SW 1271 (cell line): ENCODE measurements around the gene SEPTIN10.
"Not testable (repeated sequence)": the region's sequence is repeated elsewhere in the genome, so short reads cannot be mapped to it uniquely, and the experiment has no call there.

Experiments
- DNase-seq, 2 experiments: peaks; one replicate each; lab custom pipeline; 2025; lab: John Stamatoyannopoulos, UW

Gene SEPTIN10

GRCh38 chr2:109545828-109546713 lies 67.7 kb downstream of the SEPTIN10 start:
- no peak for DNase-seq

GRCh38 chr2:109542384-109542783 lies 71.4 kb downstream of the SEPTIN10 start:
- DNase-seq = no peak

DNA sequence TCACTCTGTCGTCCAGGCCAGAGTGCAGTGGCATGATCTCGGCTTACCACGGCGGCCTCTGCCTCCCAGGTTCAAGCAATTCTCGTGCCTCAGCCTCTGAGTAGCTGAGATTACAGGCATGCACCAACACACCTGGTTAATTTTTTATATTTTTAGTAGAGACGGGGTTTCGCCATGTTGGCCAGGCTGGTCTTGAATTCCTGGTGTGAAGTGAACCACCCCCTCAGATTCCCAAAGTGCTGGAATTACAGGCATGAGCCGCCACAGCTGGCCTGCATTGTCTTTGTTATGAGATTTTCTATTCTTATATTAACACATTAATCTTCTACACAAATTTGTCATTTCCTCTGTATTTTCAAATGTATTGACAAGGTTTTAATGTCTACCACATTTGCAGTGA lies 75.2 kb downstream of the SEPTIN10 start:
- DNase-seq = no peak

DNA sequence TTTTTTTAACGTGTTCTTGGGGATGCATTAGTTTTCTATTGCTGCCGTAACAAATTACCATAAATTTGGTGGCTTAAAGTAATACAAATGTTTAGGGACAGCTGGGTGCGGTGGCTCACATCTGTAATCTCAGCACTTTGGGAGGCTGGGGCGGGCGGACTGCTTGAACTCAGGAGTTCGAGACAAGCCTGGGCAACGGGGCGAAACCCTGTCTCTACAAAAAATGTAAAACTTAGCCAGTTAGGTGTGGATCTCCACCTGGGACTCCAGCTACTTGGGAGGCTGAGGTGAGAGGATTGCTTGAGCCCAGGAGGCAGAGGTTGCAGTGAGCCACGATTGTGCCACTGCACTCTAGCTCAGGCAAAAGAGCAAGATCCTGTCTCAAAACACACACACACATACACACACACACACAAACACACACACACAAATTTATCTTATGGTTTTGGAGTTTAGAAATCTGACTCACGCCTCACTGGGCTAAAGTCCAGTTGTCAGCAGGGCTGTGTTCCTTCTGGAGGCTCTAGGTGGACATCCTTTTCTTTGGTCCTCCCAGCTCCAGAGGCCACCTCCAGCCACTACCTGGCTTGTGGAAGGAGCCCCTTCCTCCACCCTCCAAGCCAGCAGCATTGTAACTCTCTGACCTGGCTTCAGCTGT lies 76.1 kb downstream of the SEPTIN10 start:
- DNase-seq = no peak

DNA sequence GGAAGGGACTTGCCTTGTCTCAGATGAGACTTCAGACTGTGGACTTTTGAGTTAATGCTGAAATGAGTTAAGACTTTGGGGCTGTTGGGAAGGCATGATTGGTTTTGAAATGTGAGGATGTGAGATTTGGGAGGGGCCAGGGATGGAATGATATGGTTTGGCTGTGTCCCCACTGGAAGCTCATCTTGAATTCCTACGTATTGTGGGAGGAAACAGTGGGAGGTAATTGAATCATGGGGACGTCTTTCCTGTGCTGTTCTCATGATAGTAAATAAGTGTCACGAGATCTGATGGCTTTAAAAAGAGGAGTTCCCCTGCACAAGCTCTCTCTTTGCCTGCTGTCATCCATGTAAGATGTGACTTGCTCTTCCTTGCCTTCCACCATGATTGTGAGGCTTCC lies 77.2 kb downstream of the SEPTIN10 start:
- not testable (repeated sequence) for DNase-seq

- no peak for DNase-seq
These were observed 78.4 kb downstream of the SEPTIN10 start for GRCh38 chr2:109535217-109535946.

- no peak for DNase-seq
These were observed 79.9 kb downstream of the SEPTIN10 start for GRCh38 chr2:109533823-109534222.

GRCh38 chr2:109532728-109533076 lies 81.1 kb downstream of the SEPTIN10 start:
- DNase-seq = no peak

DNA sequence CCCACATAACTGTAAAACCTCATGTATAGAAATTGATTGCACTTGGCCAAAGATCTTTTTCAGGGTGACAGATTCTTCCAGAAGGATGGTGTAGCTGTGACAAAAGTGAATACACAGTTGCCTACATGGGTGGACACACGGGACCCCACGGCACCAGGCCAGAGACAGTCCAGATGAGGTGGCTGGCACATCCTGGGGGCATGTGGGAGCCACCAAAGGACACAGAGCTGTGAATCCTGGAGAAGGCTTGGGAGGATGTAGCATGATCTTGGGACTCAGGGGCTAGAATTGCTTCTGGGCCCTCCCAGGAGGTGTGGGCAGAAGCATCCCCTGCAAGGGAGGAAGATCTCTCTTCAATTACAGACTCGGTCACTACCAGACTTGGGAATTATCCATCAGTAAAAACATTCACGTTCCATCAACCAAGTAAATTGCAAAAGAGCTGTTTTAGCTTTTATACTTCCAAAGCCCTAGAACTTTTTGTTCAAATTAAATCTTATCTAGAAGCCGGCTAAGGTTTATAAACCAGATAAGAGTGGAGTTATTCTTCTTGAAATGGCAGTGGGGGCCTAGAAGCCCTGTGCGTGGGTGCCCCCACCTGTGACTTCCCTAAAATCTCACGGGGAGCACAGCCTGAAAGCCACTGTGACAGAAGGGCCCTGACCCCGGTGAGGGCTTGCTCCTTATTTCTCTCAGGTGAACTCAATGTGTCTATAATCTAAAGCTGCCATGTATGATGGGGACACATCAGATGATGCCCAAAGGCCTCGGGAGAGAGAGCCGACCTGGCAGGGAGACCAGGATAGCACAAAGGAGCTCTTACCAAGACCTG lies 81.7 kb downstream of the SEPTIN10 start:
- DNase-seq = no peak

DNA sequence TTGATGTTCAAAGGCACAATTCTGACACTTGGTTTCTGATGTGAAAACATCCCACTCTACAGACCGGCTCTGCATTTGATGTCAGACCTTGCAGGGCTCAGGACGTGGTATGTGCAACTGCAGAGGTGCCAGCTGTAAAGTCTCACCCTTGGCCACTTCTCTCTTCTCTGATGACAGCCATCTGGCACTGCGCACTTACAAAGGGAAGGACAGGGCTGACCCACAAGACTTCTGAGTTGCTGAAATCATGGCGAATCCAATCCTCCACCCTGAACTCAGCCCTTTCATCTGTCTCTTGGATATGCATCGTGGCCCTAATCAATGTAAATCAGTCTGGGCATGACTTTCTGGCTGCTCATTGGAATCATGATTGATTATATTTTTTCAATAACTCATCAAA lies 82.5 kb downstream of the SEPTIN10 start:
- DNase-seq = no peak

DNA sequence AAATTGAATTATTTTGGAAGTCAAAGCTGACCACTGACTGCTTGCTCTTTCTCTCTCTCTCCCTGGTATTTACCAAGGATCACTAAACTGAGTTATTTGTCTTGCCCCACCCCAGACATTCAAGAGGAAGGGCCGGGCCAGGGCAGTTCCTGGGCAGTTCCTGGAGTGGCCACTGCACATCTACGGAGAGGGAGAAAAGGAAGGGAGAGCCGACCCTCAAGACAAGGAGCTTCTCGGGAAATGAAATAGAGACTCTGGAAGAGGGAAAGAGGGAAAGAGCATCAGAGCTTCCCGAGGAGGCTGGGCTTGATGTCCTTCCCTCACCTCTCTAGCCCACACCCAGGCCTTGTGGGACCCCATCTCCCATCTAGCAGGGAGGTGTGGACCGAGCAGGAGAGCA lies 83.1 kb downstream of the SEPTIN10 start:
- DNase-seq = no peak

- no peak for DNase-seq
These were observed 84.0 kb downstream of the SEPTIN10 start for GRCh38 chr2:109529532-109530449.

DNA sequence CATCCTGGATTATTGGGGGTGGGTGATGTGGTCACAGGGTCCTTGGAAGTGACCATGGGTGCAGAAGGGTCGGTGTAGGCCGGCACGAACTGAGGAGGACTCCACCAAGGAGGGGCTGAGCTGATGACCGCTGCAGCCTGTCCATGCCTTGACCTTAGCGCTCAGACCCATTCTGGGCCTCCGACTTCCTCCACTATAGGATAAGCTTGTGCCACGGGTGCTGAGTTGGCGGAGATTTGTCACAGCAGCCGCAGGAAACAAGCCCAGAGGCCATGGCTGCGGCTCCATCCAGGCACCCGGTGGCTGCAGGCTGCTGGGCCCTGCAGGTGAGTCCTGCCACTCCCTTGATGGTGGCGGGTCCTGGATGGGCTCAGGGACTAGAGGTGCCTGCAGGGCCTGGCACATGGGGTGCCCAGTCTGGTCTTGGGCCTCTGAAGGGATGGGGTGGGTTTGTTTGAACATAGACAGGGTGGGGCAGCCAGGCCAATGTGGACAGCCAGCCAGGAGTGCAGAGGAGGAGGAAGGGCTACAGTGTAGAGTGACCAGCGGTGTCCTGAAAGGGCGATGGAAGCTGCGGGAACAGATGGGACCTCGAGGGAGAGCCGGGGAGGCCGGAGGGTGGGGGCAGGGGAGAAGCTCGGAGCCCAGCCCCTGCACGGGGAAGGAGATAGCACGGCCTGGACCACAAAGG lies 84.8 kb downstream of the SEPTIN10 start:
- DNase-seq = no peak

DNA sequence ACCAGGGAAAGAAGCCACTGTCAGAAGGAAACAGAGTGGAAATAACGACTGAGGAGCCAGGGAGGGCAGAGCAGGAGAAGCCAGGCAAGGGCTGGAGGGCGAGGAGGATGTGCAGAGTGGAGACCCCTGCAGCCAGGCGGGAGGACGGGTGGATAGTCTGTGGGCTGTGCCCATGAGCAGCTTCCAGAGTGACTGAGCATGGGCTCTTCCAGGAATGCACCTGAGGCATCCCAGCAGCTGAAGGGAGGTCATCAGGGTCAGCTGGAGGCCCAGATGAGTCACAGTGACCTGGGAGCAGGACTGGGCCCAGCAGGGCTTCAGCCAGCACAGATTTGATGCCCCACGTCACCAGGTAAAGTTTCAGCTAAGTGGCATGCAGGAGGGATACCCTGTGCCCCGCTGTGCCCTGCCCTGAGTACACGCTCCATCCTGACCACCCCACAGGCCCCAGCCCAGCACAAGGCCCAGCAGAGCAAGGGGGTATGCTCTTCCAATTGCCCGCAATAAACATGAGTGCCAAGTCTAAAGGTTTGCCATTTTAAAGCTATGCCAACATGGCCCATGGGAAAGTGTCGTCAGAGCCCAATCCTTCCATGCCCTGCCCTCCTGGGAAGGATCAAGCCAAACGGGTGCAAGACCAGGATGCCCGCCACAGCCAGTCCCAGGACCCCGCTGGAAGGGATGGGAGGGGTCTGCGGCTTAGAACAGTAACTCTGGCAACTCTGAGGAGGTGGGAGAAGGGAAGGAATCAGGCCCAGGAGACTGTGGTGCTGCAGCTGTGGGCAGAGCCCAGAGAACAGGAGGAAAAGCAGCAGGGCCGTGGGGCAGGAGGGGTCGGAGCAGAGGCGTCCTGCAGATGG lies 85.7 kb downstream of the SEPTIN10 start:
- no peak for DNase-seq

DNA sequence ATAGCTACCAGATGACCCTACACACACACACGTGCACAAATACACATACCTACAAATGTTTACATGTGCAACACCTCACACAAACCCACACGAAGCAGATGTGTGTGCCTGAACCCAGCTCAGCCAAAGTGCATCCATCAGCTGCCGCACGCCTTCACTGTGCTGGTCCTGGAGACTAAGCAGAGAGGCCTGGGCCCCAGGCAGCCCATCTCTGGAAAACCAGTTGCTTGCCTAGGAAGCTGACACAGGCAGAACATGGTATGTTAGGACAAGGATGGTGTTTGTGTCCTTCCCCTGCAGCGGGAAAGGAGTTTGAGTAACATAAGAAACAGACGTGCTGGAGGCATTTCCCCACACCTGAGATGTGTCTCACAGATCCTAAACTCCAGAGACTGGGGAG lies 86.7 kb downstream of the SEPTIN10 start:
- no peak for DNase-seq

DNA sequence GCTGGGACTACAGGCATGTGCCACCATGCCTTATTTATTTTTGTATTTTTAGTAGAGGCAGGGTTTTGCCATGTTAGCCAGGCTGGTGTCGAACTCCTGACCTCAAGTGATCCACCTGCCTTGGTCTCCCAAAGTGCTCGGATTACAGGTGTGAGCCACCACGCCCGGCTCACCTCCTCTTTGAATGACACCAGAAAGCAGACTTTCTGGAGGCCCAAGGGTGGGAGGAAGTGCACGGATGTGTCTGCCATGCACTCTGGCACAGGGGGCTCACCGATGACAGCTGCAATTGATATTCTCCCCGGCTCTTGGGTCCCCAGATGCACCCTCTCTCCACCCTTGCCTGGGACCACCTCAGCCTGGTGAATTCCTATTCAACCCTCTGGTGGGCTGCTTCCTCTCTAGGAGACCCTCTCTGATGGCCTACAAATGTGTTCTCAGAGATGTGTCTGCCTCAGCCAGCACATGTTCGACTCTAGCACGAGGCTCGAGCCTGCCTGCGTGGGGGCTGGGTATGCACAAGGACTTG lies 87.3 kb downstream of the SEPTIN10 start:
- DNase-seq = no peak

DNA sequence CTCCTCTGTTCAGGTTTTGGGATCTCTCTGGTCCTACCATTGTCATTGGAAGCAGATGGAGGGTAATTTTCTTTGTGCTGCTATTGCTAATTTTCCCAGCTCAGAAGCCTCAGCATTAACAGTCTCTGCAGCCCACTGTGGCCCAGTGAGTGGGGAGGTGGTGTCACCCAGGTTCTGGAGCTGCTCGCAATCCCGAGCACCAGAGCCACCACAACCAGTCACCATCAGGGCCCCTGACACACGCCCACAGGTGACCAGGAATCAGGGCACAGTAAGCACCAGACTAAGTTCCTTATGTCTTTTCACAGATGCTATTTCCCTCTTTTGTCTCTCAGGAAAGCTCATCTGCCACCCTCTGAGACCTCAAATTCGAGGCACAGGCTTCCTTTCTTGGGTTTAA lies 87.9 kb downstream of the SEPTIN10 start:
- DNase-seq = no peak

GRCh38 chr2:109523536-109524361 lies 90.0 kb downstream of the SEPTIN10 start:
- no peak for DNase-seq
